ENCODE results near the gene AGPAT2.

GRCh38 chr9:136681029-136681428 is 6.2 kb downstream of the AGPAT2 start:
- TF ChIP-seq CTCF (IDR thresholded peaks at IDR 0.05) (no peak), POLR2A (IDR thresholded peaks at IDR 0.05; ENCODE audit: low read depth) (no peak), POLR2AphosphoS5 (IDR thresholded peaks at IDR 0.05) (no peak), EP300 (IDR thresholded peaks at IDR 0.05) (no peak)
